ENCODE measurements around the gene PCCB.

GRCh38 chr3:136262559-136262958 is 12.4 kb downstream of the PCCB start:
- no peak for TF ChIP-seq CTCF (conservative IDR thresholded peaks at IDR 0.05)
- TF ChIP-seq EZH2 (IDR thresholded peaks at IDR 0.05; ENCODE audit: low read depth), result no peak

Data from PC-9 (cell line).